PC-9 (cell line): ENCODE measurements around the gene TROAP. TPM values are rescaled to one million over a fixed set of nuclear protein-coding genes. Genes with fewer than 3 reads are reported as not detected.

Experiments used
- BruUV-seq: library from RNA; stranded (reverse); fragments of 400-500 nt; replicated peaks from 2 replicates; lab custom pipeline; 2021; lab: Mats Ljungman, UMichigan
- CTCF ChIA-PET: fragments of 300-600 bp; sonication (Branson Sonifier 250); formaldehyde crosslinking; loops from one replicate; lab custom pipeline; 2022; ENCODE audit warnings: antibody characterized with exemption; lab: Charles Lee
- POLR2A ChIA-PET: fragments of 300-600 bp; sonication (Branson Sonifier 250); formaldehyde crosslinking; loops from one replicate; lab custom pipeline; 2022; ENCODE audit warnings: antibody characterized with exemption; ENCODE audit not compliant: unreplicated experiment; lab: Charles Lee
- DNase-seq, 2 experiments: peaks; one replicate each; pipeline versions ENCODE4 v3.0.0 to v3.0.0-alpha.2; 2015 to 2022; ENCODE audit warnings: mixed read lengths in 1 of 2
- H2AFZ ChIP-seq: fragments of 200-600 bp; sonication (generic); 2 replicates; pipeline ENCODE4 v1.8.1; 2017; ENCODE audit warnings: antibody characterized with exemption
- H3F3A ChIP-seq: fragments of 200-600 bp; sonication (generic); 2 replicates; pipeline ENCODE4 v1.8.1; 2017; ENCODE audit warnings: antibody characterized with exemption, mild to moderate bottlenecking, low read depth; ENCODE audit not compliant: insufficient read depth
- H3K27ac ChIP-seq: fragments of 200-600 bp; sonication (generic); 2 replicates; pipeline ENCODE4 v1.6.1; 2016; ENCODE audit warnings: mixed run types
- H3K27me3 ChIP-seq: fragments of 200-600 bp; sonication (generic); 2 replicates; pipeline ENCODE4 v1.6.1; 2016; ENCODE audit warnings: low read depth, mixed run types; ENCODE audit not compliant: insufficient read depth
- H3K36me3 ChIP-seq: fragments of 200-600 bp; sonication (generic); 2 replicates; pipeline ENCODE4 v1.6.1; 2016; ENCODE audit warnings: low read depth, mixed run types
- H3K4me1 ChIP-seq: fragments of 200-600 bp; sonication (generic); replicated peaks from 2 replicates; pipeline ENCODE4 v1.6.1; 2016; ENCODE audit warnings: mixed run types; ENCODE audit not compliant: insufficient read depth
- H3K4me2 ChIP-seq: fragments of 200-600 bp; sonication (generic); 2 replicates; pipeline ENCODE4 v1.6.1; 2017; ENCODE audit warnings: mixed run types
- H3K4me3 ChIP-seq: fragments of 200-600 bp; sonication (generic); 2 replicates; pipeline ENCODE4 v1.6.1; 2016; ENCODE audit warnings: mixed run types
- H3K79me2 ChIP-seq: fragments of 200-600 bp; sonication (generic); 2 replicates; pipeline ENCODE4 v1.6.1; 2017; ENCODE audit warnings: low read depth, mixed run types
- H3K9me2 ChIP-seq: fragments of 200-600 bp; sonication (generic); 2 replicates; pipeline ENCODE4 v1.8.1; 2017; ENCODE audit warnings: mild to moderate bottlenecking; ENCODE audit not compliant: insufficient read depth
- H3K9me3 ChIP-seq: fragments of 200-600 bp; sonication (generic); 2 replicates; pipeline ENCODE4 v1.8.1; 2016; ENCODE audit warnings: low read depth; ENCODE audit not compliant: insufficient read depth
- H4K20me1 ChIP-seq: fragments of 200-600 bp; sonication (generic); 2 replicates; pipeline ENCODE4 v1.8.1; 2017; ENCODE audit not compliant: insufficient read depth
- CTCF ChIP-seq: fragments of 200-600 bp; sonication (generic); conservative IDR thresholded peaks from 2 replicates; pipeline ENCODE4 v1.6.1; 2017; ENCODE audit warnings: mixed run types, antibody characterized with exemption, mild to moderate bottlenecking, moderate library complexity
- EZH2 ChIP-seq: fragments of 200-600 bp; sonication (generic); IDR thresholded peaks from 2 replicates; pipeline ENCODE4 v1.8.0; 2017; ENCODE audit warnings: antibody characterized with exemption, low read depth
- intact Hi-C: fragments of 100-400 bp; cut with micrococcal nuclease; formaldehyde crosslinking; loops from one replicate; pipeline ENCODE4 v1.10.0; 2022; ENCODE audit not compliant: unreplicated experiment
- total RNA-seq: library from RNA; stranded (reverse); gene quantifications from 2 replicates; pipeline ENCODE4 v1.2.3, GENCODE V29; 2021

TROAP gene
- total RNA-seq, 1 experiment from 2014 or later = 79.9 TPM

- ChIA-PET POLR2A (no interaction called here), CTCF (interaction anchor here (0.5 to 1.2 kb wide), 5 partner anchors 13 to 321 kb away, joined by 3 to 7 read pairs (median 3); no protein-coding TSS in a partner anchor)
- Histone ChIP-seq H3K4me2 (no peak overlapping the region), H3K79me2 (no peaks in the 10 kb centered on the region), H4K20me1 (no peaks in the 10 kb centered on the region), H2AFZ (no peak overlapping the region), H3K27ac (no peak overlapping the region), H3K9me2 (no peaks in the 10 kb centered on the region), H3F3A (peaks cover 12% of the 10 kb centered on the region; the same call in 1 of the 2 replicates), H3K4me1 (peaks cover 14% of the 10 kb centered on the region), H3K9me3 (no peaks in the 10 kb centered on the region), H3K27me3 (peaks cover 38% of the 10 kb centered on the region), H3K4me3 (no peak overlapping the region), H3K36me3 (no peaks in the 10 kb centered on the region)
- DNase-seq = no peak
- TF ChIP-seq CTCF = no peak
- TF ChIP-seq EZH2 = no peak
- no TSS peak for BruUV-seq
- intact Hi-C loops = loop anchor here (5.0 kb wide), 1 partner anchor 279 kb away; the partner anchor contains the start of gene KMT2D
These were observed 18.7 kb downstream of the TROAP start for GRCh38 chr12:49341777-49342065.

GRCh38 chr12:49342066-49342913 is 19.2 kb downstream of the TROAP start:
- Histone ChIP-seq H3K9me2 (no peaks in the 10 kb centered on the region), H3F3A (peaks cover 12% of the 10 kb centered on the region; the same call in 1 of the 2 replicates), H3K27ac (no peak overlapping the region), H3K79me2 (no peaks in the 10 kb centered on the region), H3K36me3 (no peaks in the 10 kb centered on the region), H3K4me2 (peak overlapping the region; percentile 26; the same call in 1 of the 2 replicates), H3K27me3 (peaks cover 44% of the 10 kb centered on the region), H4K20me1 (no peaks in the 10 kb centered on the region), H3K4me1 (peaks cover 19% of the 10 kb centered on the region), H3K4me3 (no peak overlapping the region), H2AFZ (no peak overlapping the region), H3K9me3 (no peaks in the 10 kb centered on the region)
- intact Hi-C loops = loop anchor here (5.0 kb wide), 1 partner anchor 280 kb away; the partner anchor contains the start of gene KMT2D
- DNase-seq = peak in 1 of 2 experiments; percentile 74
- TF ChIP-seq EZH2 (no peak), CTCF (peak; percentile 71)
- no TSS peak for BruUV-seq
- ChIA-PET CTCF (interaction anchor here (0.5 to 1.2 kb wide), 4 partner anchors 13 to 322 kb away, joined by 3 to 6 read pairs (median 4); no protein-coding TSS in a partner anchor), POLR2A (interaction anchor here (0.6 kb wide), 1 partner anchor 100 kb away, joined by 7 read pairs; no protein-coding TSS in a partner anchor)

GRCh38 chr12:49342914-49343731 is 20.1 kb downstream of the TROAP start:
- TF ChIP-seq EZH2 (no peak), CTCF (no peak)
- BruUV-seq = no TSS peak
- Histone ChIP-seq H3K27me3 (peaks cover 45% of the 10 kb centered on the region), H3K4me2 (peak overlapping the region; percentile 26; the same call in 1 of the 2 replicates), H3K4me1 (peaks cover 26% of the 10 kb centered on the region), H3K9me3 (no peaks in the 10 kb centered on the region), H4K20me1 (no peaks in the 10 kb centered on the region), H3K27ac (no peak overlapping the region), H3K36me3 (no peaks in the 10 kb centered on the region), H3F3A (peaks cover 12% of the 10 kb centered on the region; the same call in 1 of the 2 replicates), H3K79me2 (no peaks in the 10 kb centered on the region), H3K9me2 (no peaks in the 10 kb centered on the region), H2AFZ (no peak overlapping the region), H3K4me3 (no peak overlapping the region)
- ChIA-PET CTCF (interaction anchor here (0.6 to 1.2 kb wide), 3 partner anchors 12 to 77 kb away, joined by 3 to 6 read pairs (median 4); no protein-coding TSS in a partner anchor), POLR2A (interaction anchor here (0.6 kb wide), 1 partner anchor 100 kb away, joined by 7 read pairs; no protein-coding TSS in a partner anchor)
- DNase-seq = no peak
- intact Hi-C loops = loop anchor here (5.0 kb wide), 1 partner anchor 281 kb away; the partner anchor contains the start of gene KMT2D
